Testis (tissue), 3 donors: ENCODE measurements around the gene MGAT5B. TPM values are rescaled to one million over a fixed set of nuclear protein-coding genes. Genes with fewer than 3 reads are reported as not detected.

Source experiments
- DNase-seq: peaks from one replicate; pipeline ENCODE4 v3.0.0-alpha.2; 2019
- H3K27ac ChIP-seq, 2 donors: fragments of 200-600 bp; sonication (generic); one replicate each; pipeline ENCODE4 v1.5.1; 2019
- H3K27me3 ChIP-seq: fragments of 200-600 bp; sonication (generic); one replicate; pipeline ENCODE4 v1.5.1; 2019
- H3K36me3 ChIP-seq: fragments of 200-600 bp; sonication (generic); one replicate; pipeline ENCODE4 v1.5.1; 2017; ENCODE audit warnings: low read depth; ENCODE audit errors: missing control alignments
- H3K4me1 ChIP-seq: fragments of 200-600 bp; sonication (generic); one replicate; pipeline ENCODE4 v1.5.1; 2019
- H3K4me3 ChIP-seq, 2 donors: fragments of 200-600 bp; sonication (generic); one replicate each; pipeline ENCODE4 v1.5.1; 2017 to 2019
- H3K9me3 ChIP-seq: fragments of 200-600 bp; sonication (generic); one replicate; pipeline ENCODE4 v1.5.1; 2017
- POLR2A ChIP-seq: fragments of 450-650 bp; IDR thresholded peaks from one replicate; pipeline ENCODE4 v1.6.1; 2017; ENCODE audit warnings: antibody characterized with exemption, mild to moderate bottlenecking, moderate library complexity
- WGBS, 2 donors: methylation state at CpG; one replicate each; pipeline ENCODE4 v1.1.5; 2018; 5-methylcytosine and 5-hydroxymethylcytosine counted together
- intact Hi-C: fragments of 100-400 bp; cut with DNase I; formaldehyde crosslinking; loops from one replicate; pipeline ENCODE4 v1.15.1; 2023; ENCODE audit warnings: low total_unique reads
- polyA plus RNA-seq: library from polyadenylated mRNA; stranded (reverse); fragments of 350-450 nt; fragmentation: Illumina TruSeq; extraction: RNeasy Lipid Tissue Mini Kit (QIAGEN cat#74804); gene quantifications from one replicate; pipeline ENCODE4 v1.2.3, GENCODE V29; 2014; ENCODE audit warnings: low read depth, low replicate concordance; ENCODE audit not compliant: insufficient read depth
- total RNA-seq, 2 donors: library from RNA; depleted of rRNA; stranded (reverse); fragments of >200 nt; gene quantifications; one replicate each; pipeline ENCODE4 v1.2.3, GENCODE V29; 2016
- TF ChIP-seq, protein P1 (sequence below), 3 experiments: fragments of 450-650 bp in 2 of 3; fragments of 200-600 bp in 1 of 3; sonication (generic) in 1 of 3; IDR thresholded peaks; one replicate each; pipeline ENCODE4 v1.5.1; 2016 to 2019; ENCODE audit warnings: antibody characterized with exemption in 3 of 3, mild to moderate bottlenecking in 2 of 3, moderate library complexity in 1 of 3

The MGAT5B gene
- total and polyA plus RNA-seq, 3 donors from 2014 or later = 4.6 to 10.9 (median 9.0) TPM

DNA sequence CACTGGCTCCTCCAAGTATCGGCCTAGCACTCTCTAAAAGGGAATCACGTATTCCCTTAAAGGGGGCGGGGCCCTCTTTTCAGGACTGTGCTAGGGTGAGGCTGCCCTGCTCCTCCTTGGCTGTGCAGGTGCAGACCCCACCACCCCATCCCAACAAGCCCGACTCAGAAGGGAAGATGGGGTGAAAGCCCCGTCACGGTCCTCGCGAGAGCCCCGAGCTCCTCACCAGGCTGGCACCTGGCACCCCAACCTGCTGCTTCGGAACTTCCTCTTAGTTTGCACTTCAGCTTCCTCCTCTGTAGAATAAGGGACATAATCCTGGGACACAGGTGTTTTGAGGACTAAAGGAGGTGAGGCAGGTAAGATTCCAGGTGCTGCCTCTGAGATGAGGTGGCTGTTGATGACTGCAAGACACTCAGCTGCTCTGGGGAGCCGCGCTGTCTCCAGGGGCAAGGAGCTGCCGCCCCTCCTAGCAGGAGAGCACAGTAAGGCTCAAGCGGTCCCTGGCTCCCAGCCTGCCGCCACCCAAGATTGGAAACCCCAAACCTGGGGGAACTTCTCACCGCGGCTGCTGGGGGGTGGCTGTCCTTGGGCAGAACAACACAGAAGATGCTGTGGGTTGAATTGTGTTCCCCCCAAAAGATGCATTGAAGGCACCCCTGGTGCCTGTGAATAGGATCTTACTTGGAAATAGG, 88.8 kb downstream of the MGAT5B start:
- peaks cover 7% of the 10 kb centered on the region for H3K4me1 ChIP-seq
- no peaks in the 10 kb centered on the region for H3K36me3 ChIP-seq
- intact Hi-C loops = no loop called here
- no peak overlapping the region for H3K27ac ChIP-seq
- no peak for DNase-seq
- no peak for TF ChIP-seq POLR2A
- TF ChIP-seq, protein P1, sequence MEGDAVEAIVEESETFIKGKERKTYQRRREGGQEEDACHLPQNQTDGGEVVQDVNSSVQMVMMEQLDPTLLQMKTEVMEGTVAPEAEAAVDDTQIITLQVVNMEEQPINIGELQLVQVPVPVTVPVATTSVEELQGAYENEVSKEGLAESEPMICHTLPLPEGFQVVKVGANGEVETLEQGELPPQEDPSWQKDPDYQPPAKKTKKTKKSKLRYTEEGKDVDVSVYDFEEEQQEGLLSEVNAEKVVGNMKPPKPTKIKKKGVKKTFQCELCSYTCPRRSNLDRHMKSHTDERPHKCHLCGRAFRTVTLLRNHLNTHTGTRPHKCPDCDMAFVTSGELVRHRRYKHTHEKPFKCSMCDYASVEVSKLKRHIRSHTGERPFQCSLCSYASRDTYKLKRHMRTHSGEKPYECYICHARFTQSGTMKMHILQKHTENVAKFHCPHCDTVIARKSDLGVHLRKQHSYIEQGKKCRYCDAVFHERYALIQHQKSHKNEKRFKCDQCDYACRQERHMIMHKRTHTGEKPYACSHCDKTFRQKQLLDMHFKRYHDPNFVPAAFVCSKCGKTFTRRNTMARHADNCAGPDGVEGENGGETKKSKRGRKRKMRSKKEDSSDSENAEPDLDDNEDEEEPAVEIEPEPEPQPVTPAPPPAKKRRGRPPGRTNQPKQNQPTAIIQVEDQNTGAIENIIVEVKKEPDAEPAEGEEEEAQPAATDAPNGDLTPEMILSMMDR (IDR thresholded peaks at IDR 0.05) = no peak
- no peak overlapping the region for H3K4me3 ChIP-seq
- H3K9me3 ChIP-seq = no peaks in the 10 kb centered on the region
- H3K27me3 ChIP-seq = no peaks in the 10 kb centered on the region
- 85 to 94% methylated on average over 14 to 17 of the region's 17 CpGs for WGBS, 2 donors

DNA sequence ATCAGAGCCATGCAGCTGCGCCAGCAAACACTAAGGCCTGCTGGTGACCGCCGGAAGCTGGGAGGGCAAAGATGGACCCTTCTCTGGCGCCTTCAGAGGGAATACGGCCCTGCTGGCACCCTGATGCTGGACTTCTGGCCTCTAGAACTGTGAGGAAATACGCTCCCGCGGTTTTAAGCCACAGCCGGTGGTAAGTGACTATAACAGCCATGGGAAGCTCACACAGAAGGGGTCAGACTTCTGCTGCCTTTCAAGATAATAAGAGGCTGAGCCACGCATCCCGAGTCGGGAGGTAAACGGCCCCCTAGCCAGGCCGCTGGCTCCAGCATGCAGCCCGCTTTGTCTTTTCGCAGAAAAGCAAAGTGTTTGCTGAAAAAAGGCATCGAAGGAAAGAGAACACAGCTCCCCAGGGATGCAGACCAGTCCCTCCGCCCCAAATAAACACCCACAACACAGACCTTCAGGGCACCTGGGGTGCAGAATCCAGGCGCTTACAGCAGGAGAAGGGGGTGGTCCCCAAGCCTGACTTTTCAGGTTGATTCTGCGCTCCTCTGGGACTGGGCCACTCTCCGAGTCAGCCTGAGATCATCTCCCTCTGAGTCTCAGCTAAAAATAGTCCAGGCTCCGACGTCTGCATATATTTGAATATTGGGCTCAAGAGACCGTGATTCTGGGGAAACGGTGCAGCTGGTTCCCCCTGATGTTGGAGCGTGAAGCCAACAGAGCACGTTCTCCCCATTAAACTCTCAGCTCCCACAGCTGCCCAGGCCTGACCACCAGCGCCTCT, 89.7 kb downstream of the MGAT5B start:
- DNase-seq = no peak
- TF ChIP-seq, protein P1 (IDR thresholded peaks at IDR 0.05) = no peak
- TF ChIP-seq POLR2A = no peak
- Histone ChIP-seq H3K4me3 (no peak overlapping the region), H3K4me1 (peaks cover 7% of the 10 kb centered on the region), H3K27ac (peak overlapping the region in 1 of 2 donors; percentile 18), H3K9me3 (no peaks in the 10 kb centered on the region), H3K27me3 (no peaks in the 10 kb centered on the region), H3K36me3 (no peaks in the 10 kb centered on the region)
- 50 to 55% methylated on average over 26 to 28 of the region's 28 CpGs for WGBS, 2 donors
- intact Hi-C loops = no loop called here

DNA sequence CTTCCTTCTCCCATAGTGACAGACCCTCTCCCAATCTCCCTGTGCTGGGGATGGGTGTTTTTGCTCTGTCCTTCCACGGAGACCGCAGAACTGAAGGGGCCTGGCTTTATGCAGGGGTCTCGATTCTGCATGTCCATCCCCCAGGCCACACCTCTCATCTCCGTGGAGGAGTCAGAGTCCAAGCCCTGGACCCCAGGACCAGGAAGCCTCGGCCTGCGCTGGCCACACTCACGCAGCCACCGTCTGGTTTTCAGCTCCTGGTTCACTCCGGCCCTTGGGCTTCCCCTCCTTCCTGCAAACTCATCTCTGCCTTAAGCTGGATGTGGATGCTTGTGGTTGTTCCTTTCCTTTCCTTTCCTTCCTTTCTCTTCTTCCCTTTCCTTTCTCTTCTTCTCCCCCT, 90.8 kb downstream of the MGAT5B start:
- H3K27ac ChIP-seq = no peak overlapping the region
- WGBS, 2 donors = 83% methylated on average over 9 of the region's 9 CpGs
- H3K27me3 ChIP-seq = no peaks in the 10 kb centered on the region
- no peak for DNase-seq
- no peaks in the 10 kb centered on the region for H3K9me3 ChIP-seq
- TF ChIP-seq, protein P1 (IDR thresholded peaks at IDR 0.05) = no peak
- no peak for TF ChIP-seq POLR2A
- intact Hi-C loops = no loop called here
- H3K4me1 ChIP-seq = peaks cover 7% of the 10 kb centered on the region
- H3K4me3 ChIP-seq = no peak overlapping the region
- H3K36me3 ChIP-seq = no peaks in the 10 kb centered on the region

DNA sequence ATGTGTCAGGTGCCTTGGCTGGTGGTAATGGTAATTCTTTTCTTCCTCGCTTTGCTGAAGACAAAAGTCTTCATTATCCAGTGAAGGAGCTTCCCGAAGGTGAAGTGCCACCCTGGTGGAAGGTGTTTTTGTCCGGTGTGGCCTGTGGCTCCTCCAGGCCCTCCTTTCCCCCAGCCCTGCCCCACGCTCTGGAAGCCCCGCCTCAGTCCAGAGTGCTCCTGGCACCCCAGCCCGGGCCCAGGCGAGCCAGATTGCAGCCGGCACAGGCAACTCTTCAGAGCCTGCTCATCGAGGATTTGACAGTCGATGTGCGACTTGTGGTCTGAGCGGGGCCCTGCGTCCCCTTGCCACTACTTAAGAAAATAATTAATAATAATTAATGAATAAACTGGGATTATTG, 93.7 kb downstream of the MGAT5B start:
- no peak overlapping the region for H3K4me3 ChIP-seq
- WGBS, 2 donors = 85 to 90% methylated on average over 13 of the region's 13 CpGs
- no peaks in the 10 kb centered on the region for H3K36me3 ChIP-seq
- no peak overlapping the region for H3K27ac ChIP-seq
- no peaks in the 10 kb centered on the region for H3K27me3 ChIP-seq
- no peaks in the 10 kb centered on the region for H3K9me3 ChIP-seq
- TF ChIP-seq POLR2A = no peak
- TF ChIP-seq, protein P1 (IDR thresholded peaks at IDR 0.05) = no peak
- peaks cover 7% of the 10 kb centered on the region for H3K4me1 ChIP-seq
- DNase-seq = no peak
- intact Hi-C loops = no loop called here
